GM19240 (cell line): ENCODE measurements around the gene RIPOR1.
"Not testable (repeated sequence)": the region's sequence is repeated elsewhere in the genome, so short reads cannot be mapped to it uniquely, and the experiment has no call there.

Source experiments
- DNase-seq: peaks from one replicate; pipeline ENCODE4 v3.0.0; 2011; ENCODE audit warnings: low spot score; ENCODE audit not compliant: insufficient read length

Gene RIPOR1

GRCh38 chr16:67517155-67517445, 11.5 kb upstream of the RIPOR1 start:
- DNase-seq = no peak

- no peak for DNase-seq
Observed at GRCh38 chr16:67517661-67518423, 10.8 kb upstream of the RIPOR1 start.

GRCh38 chr16:67518676-67519075, 10.0 kb upstream of the RIPOR1 start:
- no peak for DNase-seq

GRCh38 chr16:67519242-67519641, 9.4 kb upstream of the RIPOR1 start:
- no peak for DNase-seq

- peak; percentile 90 for DNase-seq
Observed at GRCh38 chr16:67521095-67521804, 7.4 kb upstream of the RIPOR1 start.

- DNase-seq = no peak
Observed at GRCh38 chr16:67525176-67525860, 3.3 kb upstream of the RIPOR1 start.

- DNase-seq = no peak
Observed at GRCh38 chr16:67526149-67526791, 2.4 kb upstream of the RIPOR1 start.

- no peak for DNase-seq
Observed at GRCh38 chr16:67528870-67529581, 397 bp downstream of the RIPOR1 start.

- no peak for DNase-seq
Observed at GRCh38 chr16:67529582-67530012, 968 bp downstream of the RIPOR1 start.

GRCh38 chr16:67530013-67530939, 1.6 kb downstream of the RIPOR1 start:
- DNase-seq = no peak

- no peak for DNase-seq
Observed at GRCh38 chr16:67531247-67531646, 2.6 kb downstream of the RIPOR1 start.

GRCh38 chr16:67533024-67533560, 4.5 kb downstream of the RIPOR1 start:
- DNase-seq = no peak

GRCh38 chr16:67533987-67534386, 5.4 kb downstream of the RIPOR1 start:
- not testable (repeated sequence) for DNase-seq

GRCh38 chr16:67534431-67534830, 5.8 kb downstream of the RIPOR1 start:
- DNase-seq = no peak

GRCh38 chr16:67535201-67535600, 6.6 kb downstream of the RIPOR1 start:
- no peak for DNase-seq

- no peak for DNase-seq
Observed at GRCh38 chr16:67537270-67537635, 8.6 kb downstream of the RIPOR1 start.

GRCh38 chr16:67537636-67538591, 9.3 kb downstream of the RIPOR1 start:
- DNase-seq = no peak

GRCh38 chr16:67538666-67539101, 10.1 kb downstream of the RIPOR1 start:
- no peak for DNase-seq

GRCh38 chr16:67539271-67539670, 10.6 kb downstream of the RIPOR1 start:
- DNase-seq = no peak
